Smooth muscle cell of the brain vasculature (primary cell): ENCODE data around the gene MED31.
A peak's percentile ranks its signal among the peaks of the same experiment; 100 is the strongest.
"Not testable (repeated sequence)": the region's sequence is repeated elsewhere in the genome, so short reads cannot be mapped to it uniquely, and the experiment has no call there.

Experiments
- DNase-seq: peaks from one replicate; pipeline ENCODE4 v3.0.0-alpha.2; 2012; ENCODE audit warnings: low read depth, low spot score

MED31 gene

GRCh38 chr17:6655732-6656361, 4.4 kb upstream of the MED31 start:
- DNase-seq, result not testable (repeated sequence)

- no peak for DNase-seq
These were observed 3.7 kb upstream of the MED31 start for GRCh38 chr17:6654841-6655731.

GRCh38 chr17:6651919-6652452, 581 bp upstream of the MED31 start:
- no peak for DNase-seq

GRCh38 chr17:6648181-6648580, 3.2 kb downstream of the MED31 start:
- DNase-seq, result no peak

GRCh38 chr17:6643451-6644125, 7.8 kb downstream of the MED31 start:
- DNase-seq, result no peak

DNA sequence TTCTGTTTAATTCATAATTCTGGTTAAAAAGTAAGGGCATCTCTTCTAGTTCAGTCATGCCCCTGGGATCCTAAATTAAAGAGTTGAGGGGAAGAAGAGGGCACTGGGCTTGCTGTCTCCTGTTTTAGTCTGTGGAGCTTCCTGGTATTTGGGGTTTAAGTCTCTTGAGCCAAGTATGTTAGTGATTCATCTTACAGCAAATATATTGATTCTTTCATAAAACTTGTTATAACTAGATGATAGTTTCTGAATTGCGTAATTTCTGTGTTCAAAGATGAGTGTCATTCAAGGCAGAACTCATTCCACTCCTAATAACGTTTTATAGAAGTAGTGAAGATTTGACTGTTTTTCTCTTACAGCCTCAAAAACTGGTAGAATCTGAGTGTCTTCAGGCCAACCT, 8.8 kb downstream of the MED31 start:
- no peak for DNase-seq

GRCh38 chr17:6641247-6641863, 10.1 kb downstream of the MED31 start:
- DNase-seq, result no peak

DNA sequence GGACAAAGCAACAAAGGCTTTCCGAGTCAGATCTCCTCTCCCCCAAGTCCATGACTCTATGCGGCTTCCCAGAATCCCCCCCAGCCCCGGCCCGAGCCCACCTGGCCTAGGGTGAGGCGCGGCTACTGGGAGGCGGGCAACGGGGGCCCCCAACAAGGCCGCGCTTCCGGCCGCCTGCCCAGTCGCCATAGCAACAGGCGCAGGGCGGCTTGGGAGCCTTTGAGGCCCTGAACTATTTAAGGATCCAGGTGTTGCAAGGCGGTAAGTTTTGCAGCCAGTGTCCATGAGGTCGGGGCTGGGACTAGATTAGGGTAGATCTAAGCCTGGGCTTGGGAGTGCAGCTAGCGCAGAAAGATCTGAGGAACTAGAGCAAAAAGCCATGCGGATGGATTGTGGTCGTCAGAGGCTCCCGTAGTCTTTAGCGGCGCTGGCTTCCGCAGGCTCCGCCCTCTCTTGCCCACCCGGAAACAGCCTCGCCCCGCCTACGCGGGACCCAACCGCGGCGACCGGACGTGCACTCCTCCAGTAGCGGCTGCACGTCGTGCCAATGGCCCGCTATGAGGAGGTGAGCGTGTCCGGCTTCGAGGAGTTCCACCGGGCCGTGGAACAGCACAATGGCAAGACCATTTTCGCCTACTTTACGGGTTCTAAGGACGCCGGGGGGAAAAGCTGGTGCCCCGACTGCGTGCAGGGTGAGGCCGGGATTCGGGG, 10.7 kb downstream of the MED31 start, which contains the start of the genes KIAA0753 and TXNDC17:
TSS of gene KIAA0753 (minus strand) at position 176 of the 711 bp plus-strand sequence. CDS start 5,608 bp downstream, outside the sequence.
TSS of gene TXNDC17 (plus strand) at position 525 of the 711 bp plus-strand sequence. CDS start at position 548, 23 bp downstream.
- DNase-seq, result peak; percentile 58

DNA sequence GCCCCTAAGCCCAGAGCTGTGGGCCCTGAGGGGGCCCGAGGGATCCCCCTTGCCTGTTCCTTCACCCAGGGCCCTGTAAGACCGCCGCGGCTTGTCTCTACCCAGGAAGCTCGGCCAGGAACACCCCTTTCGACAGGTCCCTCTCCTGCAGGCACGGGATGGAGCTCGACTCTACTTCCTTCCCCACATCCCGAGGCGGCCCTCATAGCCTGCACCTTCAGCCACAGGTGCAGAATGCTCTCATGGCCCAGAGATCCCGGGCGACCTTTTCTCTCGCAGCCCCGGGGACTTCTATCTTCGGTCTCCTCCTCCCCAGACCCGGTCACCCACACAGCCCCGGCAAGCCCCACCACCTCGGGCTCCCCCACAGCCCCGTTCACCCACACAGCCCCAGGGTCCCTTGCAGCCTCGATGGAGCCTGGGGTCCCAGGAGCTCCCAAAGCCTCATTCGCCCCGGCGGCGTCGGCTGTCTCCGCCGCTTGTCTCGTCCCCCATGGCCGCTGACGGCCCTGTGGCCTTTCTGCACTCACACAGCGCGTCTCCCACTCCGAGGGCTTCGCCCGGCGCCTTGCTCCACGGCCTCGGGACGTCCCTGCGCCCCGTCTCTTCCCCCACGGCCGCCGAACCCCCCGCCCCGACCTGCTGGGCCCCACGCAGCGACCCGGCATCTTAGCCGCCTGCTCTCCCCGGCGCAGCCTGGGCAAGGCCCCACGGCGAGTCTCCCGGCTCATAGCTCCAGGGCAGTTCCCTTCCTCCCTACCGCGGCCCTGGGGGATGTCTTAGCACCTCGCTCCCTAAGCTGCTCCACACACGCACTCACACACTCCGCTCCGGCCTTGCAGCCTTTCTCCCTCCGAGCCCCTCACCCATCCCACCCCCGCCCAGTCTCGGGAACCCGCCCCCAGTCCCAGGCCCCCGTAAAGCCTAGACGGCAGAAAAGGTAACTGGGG, 11.5 kb downstream of the MED31 start:
- no peak for DNase-seq

DNA sequence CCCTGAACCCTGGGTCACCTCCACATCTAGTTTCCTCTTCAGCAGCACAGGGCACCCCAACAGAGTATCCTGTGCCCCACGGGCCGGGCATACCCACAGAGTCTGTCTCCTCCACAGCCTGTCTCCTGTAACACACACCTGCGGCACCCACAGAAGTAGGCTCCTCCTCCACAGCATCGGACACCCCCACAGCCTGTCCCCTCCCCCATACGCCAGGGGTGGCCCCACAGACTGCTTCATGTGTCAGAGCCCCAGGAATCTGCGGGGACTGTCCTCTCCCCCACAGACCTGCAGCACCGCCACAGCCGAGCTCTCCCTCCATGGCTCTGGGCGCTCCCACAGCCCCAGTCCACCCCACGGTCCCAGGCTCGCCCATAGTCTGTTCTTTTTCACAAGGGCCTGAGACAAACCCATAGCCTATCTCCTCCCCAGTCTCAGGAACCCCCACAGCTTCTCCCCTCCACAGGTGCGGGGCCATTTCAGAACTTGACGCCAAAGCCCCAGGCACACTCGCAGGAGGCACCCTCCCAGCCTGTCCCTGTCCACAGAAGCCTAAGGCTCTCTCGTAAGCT, 12.3 kb downstream of the MED31 start:
- DNase-seq, result no peak

DNA sequence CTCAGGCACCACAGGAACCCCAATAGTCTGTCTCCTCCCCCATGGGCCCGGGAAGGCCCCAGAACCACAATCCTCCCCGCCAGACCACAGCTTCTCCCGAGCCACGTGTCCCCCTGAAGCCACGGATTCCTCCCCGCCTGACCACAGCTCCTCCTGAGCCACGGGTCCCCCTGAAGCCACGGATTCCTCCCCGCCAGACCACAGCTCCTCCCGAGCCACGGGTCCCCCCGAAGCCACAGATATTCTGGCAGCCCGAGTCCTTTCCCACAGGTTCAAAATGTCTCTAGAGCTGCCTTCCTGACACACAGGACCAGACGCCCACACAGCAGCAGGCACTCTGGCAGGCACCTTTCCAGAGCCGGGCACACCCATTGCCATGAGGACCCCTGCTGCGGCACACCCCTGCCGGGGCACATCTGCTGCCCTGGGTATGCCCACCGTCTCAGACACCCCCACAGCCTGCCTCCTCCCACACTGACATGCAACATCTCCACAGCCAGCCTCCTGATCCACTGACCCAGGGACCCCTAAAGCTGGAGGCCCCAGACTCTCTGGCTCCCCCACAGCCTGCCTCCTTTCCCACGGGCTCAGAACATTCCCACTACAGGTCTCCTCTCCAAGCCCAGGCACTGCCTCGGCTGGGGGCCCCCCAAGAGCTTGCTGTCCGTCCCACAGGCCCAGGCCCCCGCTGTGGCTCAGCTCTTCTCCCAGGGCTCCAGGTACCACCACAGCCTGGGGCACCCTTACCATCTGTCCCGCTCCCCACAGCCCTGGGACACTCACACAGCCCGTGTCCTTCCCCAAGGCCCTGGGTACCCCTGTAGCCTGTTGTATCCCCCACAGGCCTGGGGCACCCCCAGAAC, 13.1 kb downstream of the MED31 start:
- no peak for DNase-seq

- no peak for DNase-seq
These were observed 14.0 kb downstream of the MED31 start for GRCh38 chr17:6637458-6637840.

- no peak for DNase-seq
These were observed 14.6 kb downstream of the MED31 start for GRCh38 chr17:6636616-6637457.

- DNase-seq, result no peak
These were observed 15.3 kb downstream of the MED31 start for GRCh38 chr17:6636105-6636504.

- no peak for DNase-seq
These were observed 18.1 kb downstream of the MED31 start for GRCh38 chr17:6633263-6633662.

DNA sequence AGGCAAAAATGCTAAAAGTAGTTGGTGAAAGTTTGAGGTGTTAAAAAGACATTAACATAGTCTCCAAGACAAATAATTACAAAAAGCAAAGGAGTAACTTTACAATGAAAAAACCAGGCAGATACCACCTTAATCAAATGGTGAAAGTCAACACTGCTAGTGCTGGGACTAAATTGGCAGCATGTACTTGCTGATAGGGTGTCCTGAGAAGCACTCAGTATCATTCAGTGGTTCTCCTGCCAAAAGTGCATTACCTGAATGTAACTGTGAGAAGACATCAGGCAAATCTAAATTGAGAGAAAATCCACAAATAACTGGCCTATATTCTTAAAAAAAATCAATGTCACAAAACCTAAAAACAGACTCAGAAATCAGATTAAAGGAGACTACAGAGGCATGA, 18.9 kb downstream of the MED31 start:
- DNase-seq, result no peak

DNA sequence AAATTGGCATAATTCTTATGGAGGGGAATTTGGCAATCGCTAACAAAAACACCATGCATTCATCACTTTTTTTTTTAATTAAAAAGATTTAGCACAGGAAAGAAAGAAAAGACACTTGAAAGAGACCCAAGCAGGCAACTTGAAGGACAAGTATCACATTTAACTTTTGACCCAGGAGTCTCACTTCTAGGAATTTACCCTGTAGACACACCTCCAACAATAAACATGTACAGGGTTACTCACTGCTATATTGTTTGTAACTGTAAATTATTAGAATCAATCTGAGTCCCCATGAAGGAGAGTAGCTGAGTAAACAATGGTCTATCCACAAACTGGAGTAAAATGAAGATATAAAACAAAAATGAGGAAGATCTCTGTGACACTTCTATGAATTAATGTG, 21.0 kb downstream of the MED31 start:
- no peak for DNase-seq

- DNase-seq, result no peak
These were observed 24.4 kb downstream of the MED31 start for GRCh38 chr17:6627019-6627418.
